ENCODE results near the gene ACTR5.
A peak's percentile ranks its signal among the peaks of the same experiment; 100 is the strongest.

Gene ACTR5

GRCh38 chr20:38748097-38748860 lies at the start of gene ACTR5:
Gene ACTR5 (plus strand): TSS chr20:38748460. CDS start chr20:38748479, 19 bp downstream.
- DNase-seq = peak; percentile 92

GRCh38 chr20:38698541-38698940 lies 49.7 kb upstream of the ACTR5 start:
- DNase-seq = no peak

- no peak for DNase-seq
Measured at GRCh38 chr20:38700141-38700540, 48.1 kb upstream of the ACTR5 start.

GRCh38 chr20:38700926-38701325 lies 47.3 kb upstream of the ACTR5 start:
- DNase-seq = no peak

- DNase-seq = no peak
Measured at GRCh38 chr20:38703526-38703925, 44.7 kb upstream of the ACTR5 start.

- no peak for DNase-seq
Measured at GRCh38 chr20:38704136-38704535, 44.1 kb upstream of the ACTR5 start.

GRCh38 chr20:38706509-38706908 lies 41.8 kb upstream of the ACTR5 start:
- peak; percentile 78 for DNase-seq

GRCh38 chr20:38714308-38714707 lies 34.0 kb upstream of the ACTR5 start:
- no peak for DNase-seq

- DNase-seq = no peak
Measured at GRCh38 chr20:38715646-38716045, 32.6 kb upstream of the ACTR5 start.

- DNase-seq = no peak
Measured at GRCh38 chr20:38722683-38723016, 25.6 kb upstream of the ACTR5 start.

GRCh38 chr20:38723017-38723847 lies 25.0 kb upstream of the ACTR5 start:
- DNase-seq = no peak

- DNase-seq = peak; percentile 24
Measured at GRCh38 chr20:38723848-38724625, 24.2 kb upstream of the ACTR5 start, which contains the start of gene SLC32A1. Gene SLC32A1 (plus strand): TSS chr20:38724486. CDS start chr20:38724725, 239 bp downstream.

GRCh38 chr20:38724626-38725147 lies 23.6 kb upstream of the ACTR5 start:
- no peak for DNase-seq

- DNase-seq = no peak
Measured at GRCh38 chr20:38725148-38725901, 22.9 kb upstream of the ACTR5 start.

GRCh38 chr20:38725931-38726803 lies 22.1 kb upstream of the ACTR5 start:
- no peak for DNase-seq

- no peak for DNase-seq
Measured at GRCh38 chr20:38726804-38727606, 21.3 kb upstream of the ACTR5 start.

- no peak for DNase-seq
Measured at GRCh38 chr20:38727607-38728190, 20.6 kb upstream of the ACTR5 start.

- no peak for DNase-seq
Measured at GRCh38 chr20:38728191-38728781, 20.0 kb upstream of the ACTR5 start.

GRCh38 chr20:38728911-38729642 lies 19.2 kb upstream of the ACTR5 start:
- peak; percentile 37 for DNase-seq

Measured in COR-L47 (cell line).